Ramos (cell line): ENCODE measurements around the gene E2F2.

ENCODE experiments used
- in situ Hi-C: fragments of 300-500 bp; cut with MboI; formaldehyde crosslinking; loops from one replicate; pipeline ENCODE4 v1.14.3; 2022; ENCODE audit warnings: low sequenced_read_pairs; ENCODE audit not compliant: unreplicated experiment

The E2F2 gene, protein sequence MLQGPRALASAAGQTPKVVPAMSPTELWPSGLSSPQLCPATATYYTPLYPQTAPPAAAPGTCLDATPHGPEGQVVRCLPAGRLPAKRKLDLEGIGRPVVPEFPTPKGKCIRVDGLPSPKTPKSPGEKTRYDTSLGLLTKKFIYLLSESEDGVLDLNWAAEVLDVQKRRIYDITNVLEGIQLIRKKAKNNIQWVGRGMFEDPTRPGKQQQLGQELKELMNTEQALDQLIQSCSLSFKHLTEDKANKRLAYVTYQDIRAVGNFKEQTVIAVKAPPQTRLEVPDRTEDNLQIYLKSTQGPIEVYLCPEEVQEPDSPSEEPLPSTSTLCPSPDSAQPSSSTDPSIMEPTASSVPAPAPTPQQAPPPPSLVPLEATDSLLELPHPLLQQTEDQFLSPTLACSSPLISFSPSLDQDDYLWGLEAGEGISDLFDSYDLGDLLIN

DNA sequence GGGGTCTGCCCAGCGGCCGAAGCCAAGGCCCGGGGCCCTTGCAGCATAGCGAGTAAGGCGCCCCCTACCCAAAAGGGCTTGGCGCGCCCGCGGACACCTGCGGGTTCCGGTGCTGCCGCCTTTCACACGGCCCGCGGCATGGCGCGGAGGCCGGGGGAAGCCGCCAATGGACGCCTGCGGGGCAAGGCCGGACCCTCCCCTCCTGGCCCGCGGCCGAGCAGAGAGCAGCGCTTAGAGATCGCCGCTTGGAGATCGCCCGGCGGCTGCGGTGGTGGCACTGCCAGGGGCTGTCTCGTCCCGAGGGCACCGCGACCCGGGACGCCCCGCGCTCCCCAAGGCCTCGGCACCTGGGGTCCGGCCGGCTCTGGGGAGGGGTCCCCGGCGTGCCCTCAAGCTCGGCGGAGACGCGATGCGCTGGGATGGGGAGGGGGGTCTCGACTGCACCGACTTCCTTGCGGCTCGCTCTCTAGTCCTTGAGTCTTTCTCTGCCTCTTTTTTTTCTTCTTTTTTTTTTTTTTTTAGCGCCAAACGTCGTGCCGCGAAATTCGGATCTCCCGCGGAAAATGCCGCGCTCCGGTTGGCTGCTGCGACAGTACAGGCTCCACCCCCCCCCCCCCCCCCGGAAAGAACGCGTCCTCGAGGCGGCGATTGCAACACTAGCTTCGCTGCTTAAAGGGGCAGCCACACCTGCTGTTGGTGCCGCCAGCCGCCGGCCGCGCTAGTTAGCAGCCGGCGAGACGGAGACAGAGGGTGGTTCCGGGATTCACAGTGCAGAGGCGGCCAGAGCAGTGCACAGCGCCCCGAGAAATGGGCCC is at the start of gene E2F2:
E2F2 (minus strand) TSS at position 487 of the 815 bp plus-strand sequence; CDS start at position 47, 440 bp downstream.
- in situ Hi-C loops: no loop called here

DNA sequence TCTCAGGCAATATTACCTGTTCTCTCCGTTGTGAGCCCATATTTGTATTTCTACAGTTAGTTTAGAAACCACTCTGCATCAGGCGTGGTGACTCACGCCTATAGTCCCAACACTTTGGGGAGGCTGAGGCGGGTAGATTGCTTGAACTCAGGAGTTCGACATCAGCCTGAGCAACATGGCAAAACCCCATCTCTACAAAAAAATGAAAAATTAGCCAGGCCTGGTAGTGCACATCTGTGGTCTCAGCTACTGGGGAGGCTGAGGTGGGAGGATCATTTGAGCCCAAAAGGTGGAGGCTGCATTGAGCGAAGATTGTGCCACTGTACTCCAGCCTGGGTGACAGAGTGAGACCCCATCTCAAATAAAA is 47.9 kb upstream of the E2F2 start:
- in situ Hi-C loops: no loop called here

DNA sequence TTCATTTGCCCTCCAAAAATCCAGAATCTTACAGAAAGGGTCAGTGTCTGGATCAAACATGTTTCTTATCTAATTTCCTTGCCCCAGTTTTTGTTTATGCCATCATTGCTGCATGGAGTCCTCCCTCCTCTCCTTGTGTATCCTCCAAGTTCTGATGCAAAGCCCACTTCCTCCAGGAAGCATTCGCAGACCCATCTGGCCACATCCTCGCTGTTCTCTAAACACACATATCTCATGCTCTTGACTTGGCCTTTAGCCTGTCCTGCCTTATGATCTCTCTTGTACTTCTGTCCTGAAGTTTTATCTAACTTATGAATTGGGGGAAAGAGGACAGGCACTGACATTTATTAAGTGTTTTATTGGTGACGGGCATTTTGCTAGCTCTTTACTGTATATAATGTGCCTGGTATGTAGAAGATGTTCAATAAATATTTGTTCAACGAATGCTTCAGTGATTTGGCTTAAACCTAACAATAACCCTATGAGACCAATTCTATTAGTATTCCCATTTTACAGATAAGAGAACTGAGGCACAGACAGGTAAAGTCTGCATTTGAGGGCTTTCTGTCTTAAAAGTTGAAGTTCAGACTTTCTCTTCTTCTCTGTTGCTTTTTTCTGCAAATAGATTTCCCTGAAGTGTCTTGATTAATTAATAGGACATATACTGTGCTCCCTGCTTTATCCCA is 47.4 kb upstream of the E2F2 start:
- in situ Hi-C loops: no loop called here

DNA sequence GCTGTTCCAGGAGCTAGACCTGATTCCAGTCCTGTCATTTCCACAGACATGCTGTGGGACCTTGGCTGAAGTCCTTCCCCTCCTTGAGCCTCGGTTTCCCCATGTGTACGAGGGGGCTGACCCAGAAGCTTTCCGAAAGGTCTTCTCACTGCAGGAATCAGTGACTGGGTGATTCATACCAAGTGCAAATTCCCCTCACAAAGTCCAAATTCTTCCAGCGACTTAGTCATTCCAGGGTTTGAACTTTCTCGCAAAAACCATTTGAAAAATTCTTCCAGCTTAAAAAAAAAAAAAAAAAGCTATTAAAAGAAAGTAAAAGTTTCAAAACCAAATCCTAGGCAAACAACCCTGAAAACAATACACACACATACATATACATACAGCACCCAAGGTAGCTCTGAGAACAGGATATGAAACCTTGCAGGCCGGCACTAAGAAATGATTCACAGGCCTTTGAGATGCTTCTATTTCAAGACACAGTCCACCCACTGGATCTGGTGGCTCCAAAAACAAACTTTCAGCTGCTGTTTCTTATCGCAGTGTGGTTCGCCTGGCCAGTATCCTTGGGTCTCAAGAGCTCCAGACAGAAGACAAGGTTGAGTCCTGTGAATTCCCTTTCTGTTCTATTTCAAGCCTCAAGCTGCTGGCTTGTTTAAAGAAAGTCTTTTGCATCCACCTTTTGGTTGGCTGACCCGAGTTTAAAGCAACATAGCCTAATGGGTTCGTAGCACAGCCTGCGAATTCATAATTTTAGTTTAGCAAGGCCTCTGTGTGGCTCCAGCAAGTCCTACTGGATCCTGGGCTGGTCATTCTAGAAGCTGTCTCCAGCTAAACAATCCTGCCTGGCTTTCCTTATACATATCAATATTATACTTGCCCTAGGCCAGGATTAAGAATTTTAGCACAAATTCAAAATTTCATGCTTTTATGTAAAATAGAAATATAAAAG is 46.3 kb upstream of the E2F2 start:
- in situ Hi-C loops: no loop called here

DNA sequence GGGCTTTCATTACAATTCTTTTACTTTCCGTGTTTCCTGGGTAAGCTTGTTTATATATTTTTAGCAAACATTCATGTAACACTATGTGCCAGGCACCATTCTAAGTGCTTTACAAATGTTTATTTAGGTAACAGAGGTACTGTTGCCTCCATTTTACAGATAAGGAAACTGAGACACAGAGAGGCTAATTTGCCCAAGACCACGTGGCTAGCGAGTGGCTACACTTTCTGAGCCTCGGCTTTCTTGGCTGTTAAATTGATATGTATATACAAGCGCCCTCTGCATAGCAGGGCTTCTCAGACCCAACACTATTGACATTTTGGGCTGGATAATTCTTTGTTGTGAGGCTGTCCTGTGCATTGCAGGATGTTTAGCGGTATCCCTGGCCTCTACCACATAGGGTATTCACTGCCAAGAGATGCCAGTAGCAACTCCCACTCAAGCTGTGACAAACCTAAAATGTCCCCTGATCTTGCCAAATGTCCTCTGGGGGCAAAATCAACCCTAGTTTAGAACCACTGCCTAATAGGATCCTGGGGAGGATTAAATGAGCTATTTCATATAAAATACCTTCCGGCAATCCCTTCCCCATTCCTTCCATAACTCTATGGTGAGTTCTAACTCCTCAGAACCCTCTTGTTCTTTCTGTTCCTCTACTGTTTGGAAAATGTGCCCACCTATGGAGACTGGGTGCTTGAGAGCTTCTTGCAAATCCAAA is 45.5 kb upstream of the E2F2 start:
- in situ Hi-C loops: no loop called here

DNA sequence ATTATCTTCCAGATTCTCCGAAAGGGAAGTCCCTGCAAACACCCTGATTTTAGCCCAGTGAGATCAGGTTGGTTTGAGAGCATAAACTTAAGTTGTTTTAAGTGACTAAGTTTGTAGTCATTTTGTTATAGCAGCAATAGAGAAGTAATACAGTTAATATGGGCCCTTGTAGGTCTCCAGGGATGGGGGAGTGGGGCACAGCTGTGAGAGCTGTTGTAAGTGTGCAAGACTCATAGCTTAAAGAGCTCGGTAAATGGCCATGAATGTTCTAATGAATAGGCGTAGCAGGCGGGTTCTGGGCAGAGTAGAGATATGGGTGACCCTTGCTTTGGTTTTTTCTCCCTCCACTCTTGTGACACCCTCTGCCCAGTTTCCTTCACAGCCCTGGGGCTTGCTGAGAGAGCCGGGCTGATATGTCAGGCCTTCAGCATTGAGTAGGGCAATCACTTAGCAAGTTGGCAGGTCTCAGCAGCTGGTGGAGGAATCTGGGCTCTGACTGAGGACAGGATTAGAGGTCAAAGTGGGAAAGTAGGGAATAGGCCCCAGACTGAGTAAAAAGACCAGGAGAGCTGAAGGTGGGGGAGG is 44.3 kb upstream of the E2F2 start:
- in situ Hi-C loops: no loop called here

DNA sequence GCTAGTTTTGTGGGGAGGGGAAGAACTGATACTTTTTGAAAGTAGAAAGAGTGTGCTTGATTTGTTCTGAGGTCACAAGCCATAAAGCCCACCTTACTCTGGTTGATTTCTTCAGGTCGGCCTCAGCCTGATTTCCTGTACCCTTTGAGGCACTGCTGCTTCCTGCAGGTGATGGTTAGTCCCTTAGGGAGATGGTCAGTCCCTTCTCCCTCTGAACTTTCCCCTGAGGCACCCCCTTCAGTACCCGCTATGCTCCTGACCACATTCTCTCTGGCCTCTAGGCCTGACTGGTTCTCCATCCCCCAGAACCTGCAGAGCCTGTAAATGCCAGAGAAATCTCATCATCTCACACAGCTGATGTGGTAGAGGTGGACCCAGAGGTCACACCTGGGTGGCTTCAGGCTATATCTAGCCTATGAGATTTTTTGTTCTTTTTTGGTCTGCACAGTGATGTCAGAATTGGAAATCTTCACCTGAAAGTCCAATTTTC is 43.3 kb upstream of the E2F2 start:
- in situ Hi-C loops: no loop called here

DNA sequence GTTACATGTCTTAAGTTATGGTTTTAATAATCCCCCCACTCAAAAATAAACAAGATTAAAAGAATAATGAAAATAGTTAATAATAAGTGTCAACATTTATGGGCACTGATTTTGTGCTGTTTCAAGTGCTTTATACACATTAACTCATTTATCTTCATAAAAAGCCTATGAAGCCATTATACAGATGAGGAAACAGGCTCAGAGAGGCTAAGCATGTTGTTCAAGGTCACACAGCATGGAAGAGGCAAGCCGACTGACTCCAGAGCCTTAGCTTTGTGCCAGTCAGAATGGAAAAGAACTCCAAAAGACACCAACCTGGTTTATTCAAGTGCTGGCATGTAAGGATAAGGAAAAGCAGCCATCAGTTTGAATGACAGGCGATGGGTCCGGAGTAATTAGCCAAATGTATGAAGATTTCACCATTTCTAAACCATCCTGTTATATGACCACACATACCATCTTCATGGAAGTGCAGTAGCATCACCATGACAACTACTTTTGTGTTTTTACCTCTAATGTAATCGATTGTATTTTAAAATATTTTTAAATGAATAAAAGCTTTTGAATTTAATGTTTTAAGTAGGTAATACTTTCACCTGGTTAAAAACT is 42.6 kb upstream of the E2F2 start:
- in situ Hi-C loops: no loop called here

DNA sequence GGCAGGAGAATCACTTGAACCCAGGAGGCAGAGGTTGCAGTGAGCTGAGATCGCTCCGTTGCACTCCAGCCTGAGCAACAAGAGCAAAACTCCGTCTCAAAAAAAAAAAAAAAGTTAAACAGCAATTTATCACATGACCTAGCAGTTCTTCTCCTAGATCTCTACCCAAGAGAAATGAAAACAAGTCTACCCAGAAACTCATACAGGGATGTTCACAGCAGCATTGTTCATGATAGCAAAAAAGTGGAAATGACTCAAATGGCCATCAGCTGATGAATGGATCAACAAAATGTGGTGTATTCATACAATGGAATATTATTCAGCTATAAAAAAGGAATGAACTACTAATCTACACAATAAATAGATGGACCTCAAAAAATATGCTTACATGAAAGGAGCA is 40.4 kb upstream of the E2F2 start:
- in situ Hi-C loops: no loop called here

DNA sequence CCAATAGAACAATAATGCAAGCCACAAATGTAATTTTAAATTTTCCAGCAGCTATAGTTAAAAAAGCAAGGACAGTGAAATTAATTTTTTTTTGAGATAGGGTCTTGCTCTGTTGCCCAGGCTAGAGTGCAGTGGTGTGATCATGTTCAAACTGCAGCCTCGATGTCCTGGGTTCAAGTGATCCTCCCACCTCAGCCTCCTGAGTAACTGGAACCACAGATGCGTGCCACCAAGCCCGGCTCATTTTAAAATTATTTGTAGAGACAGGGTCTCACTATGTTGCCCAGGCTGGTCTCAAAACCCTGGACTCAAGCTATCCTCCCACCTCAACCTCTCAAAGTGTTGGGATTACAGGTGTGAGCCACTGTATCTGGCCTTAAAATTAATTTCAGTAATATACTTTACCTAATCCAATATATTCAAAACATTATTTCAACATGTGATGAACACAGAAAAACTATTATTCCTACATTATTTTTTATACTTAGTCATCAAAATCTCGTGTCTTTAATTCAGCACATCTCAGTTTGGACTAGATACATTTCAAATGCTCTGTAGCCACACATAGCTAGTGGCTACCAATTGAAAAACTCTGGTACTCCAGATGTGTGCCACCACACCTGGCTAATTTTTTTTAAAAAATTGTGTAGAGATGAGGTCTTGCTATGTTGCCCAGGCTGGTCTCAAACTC is 39.1 kb upstream of the E2F2 start:
- in situ Hi-C loops: no loop called here

DNA sequence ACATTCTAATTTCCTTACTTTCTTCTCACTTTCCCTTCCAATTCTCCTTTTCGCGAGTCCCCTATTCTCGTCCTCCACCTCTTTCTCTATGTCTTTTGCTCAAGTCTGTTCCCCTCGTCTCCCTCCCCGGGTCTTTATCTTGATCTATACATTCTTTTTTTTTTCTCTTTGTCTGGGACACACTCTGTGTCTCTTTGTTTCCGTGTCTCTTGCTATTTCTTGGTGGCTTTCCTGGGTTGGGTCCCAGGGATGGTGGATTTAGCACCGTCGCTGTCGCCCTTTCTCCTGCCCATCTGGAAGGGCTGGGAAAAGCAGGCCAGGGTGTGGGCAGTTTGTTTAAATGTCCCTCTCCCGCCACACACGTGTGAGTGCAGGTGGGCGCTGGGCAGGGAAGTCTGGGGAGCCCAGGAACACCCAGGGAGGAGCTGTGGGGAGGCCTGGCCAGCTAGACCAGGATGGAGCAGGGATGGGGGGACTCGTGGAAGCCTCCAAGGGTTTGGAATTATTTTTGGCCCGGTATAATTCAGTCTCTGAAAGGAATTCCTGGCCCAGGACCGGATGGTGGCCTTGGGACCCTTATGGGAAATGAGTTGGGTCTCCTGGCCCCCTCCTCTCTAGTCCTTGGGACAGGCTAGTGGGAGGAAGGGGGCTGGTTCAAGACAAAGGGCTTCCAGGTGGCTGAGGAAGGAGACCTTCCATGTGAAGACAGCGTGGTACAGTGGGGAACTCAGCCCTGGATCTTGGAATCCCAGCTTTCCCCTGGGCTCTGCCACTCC is 37.8 kb upstream of the E2F2 start:
- in situ Hi-C loops: no loop called here

DNA sequence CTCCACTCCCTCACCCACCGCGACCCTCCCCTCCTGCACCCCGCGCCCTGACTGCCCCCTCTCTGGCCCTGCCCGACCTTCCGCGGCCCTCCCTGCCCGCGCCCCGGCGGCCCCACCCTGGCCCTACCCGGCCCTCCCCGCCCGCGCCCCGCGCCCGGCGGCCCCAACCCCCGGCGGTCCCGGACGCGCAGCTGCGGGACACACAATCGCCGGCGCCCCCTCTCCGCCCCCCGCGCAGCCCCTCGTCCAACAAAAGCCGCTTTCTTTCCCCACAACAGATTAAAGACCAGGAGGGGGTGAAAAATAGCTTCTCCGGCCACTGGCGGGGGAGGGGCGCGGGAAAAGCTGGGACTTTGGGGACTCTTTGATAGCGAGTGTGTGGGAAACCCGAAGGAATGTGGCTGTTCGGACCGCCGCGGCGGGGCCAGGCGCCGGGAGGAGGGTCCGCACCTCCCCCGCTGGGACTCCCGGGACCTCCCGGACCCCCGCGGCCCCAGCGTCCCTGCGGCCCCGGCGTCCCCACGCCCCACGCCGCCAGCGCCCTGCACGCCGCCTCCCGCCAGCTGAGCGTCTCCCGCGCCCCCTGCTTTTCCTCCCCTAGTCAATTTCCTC is 37.1 kb upstream of the E2F2 start:
- in situ Hi-C loops: no loop called here

DNA sequence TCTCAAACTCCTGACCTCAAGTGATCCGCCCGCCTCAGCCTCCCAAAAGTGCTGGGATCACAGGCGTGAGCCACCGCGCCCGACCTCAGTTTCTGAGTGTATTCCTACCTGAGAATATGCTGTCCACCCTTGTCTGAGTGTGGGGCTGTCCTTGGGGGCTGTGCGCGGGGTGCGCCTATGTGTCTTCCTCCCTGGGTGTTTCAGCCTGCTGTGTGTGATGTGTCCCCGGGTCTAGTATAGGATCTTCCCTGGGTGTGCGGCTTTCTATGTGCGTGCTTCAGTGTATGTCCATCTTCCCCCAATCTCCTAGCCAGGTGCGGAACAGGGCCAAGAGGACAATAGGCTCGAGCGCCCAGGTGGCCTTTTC is 36.6 kb upstream of the E2F2 start:
- in situ Hi-C loops: no loop called here

DNA sequence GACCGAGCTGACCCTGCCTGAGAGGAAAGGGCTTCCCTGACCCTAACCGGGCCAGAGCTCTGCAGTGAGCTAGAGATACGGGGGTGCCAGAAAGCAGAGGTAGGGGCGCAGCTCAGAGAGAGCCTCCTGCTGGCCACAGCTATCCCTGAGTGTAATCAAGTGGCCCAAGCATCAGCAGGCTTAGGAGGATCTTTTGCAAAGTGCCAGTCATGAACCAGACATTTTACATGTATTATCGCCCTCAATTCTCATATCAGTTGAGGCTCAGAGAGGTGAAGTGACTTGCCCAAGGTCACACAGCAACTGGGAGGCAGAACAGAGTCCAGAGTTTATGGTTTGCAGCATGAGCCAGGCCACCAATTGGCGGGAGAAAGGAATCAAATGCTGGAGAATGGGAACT is 35.3 kb upstream of the E2F2 start:
- in situ Hi-C loops: no loop called here

DNA sequence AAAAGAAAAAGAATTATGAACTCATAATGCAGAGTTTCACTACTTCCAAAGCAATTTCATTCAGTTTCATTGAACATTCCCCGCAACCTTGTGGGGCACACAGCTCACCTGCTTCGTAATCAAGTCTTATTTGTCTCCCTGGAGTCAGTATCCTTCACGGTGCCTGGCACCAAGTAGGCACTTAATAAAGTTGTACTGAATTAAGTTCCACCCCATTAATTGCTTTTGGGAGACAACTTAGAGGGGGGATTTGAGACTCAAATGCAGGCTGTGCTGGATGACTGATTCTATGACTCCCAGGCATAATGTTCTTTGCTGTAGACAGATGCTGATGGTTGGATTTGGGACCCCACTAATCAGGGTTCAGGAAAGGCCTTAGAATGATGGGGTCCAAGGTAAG is 34.7 kb upstream of the E2F2 start:
- in situ Hi-C loops: no loop called here

DNA sequence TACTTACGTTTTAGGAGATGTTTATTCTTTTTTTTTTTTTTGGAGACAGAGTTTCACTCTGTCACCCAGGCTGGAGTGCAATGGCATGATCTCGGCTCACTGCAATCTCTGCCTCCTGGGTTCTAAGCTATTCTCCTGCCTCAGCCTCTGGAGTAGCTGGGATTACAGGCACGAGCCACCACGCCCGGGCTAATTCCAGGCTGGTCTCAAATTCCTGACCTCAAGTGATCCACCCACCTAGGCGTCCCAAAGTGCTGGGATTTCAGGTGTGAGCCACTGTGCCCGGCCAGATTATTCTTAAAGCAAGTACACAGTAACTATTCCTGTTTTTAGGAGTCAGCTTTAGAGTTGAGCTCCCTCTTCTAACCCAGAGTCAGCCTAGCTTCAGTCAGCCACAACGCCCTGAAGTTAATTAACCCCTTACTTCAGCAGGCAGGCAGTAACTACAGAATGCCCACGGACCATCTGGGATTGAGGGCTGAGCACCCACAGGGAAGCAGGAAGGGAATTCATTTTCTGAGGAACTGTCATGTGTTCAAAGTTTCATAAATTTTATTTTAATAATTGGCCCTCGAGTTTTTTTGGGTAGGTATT is 33.6 kb upstream of the E2F2 start:
- in situ Hi-C loops: no loop called here
